Panc1 (cell line): ENCODE measurements around the gene PRPF19. TPM values are rescaled to one million over a fixed set of nuclear protein-coding genes. Genes with fewer than 3 reads are reported as not detected.

Experiments
- ATAC-seq: fragments of 200-7000 bp; cut with Tn5 transposase; 2 replicates; pipeline ENCODE4 v1.9.1; 2020; ENCODE audit warnings: mild to moderate bottlenecking, moderate library complexity
- BruUV-seq: library from RNA; stranded (reverse); fragments of 400-500 nt; replicated peaks from 2 replicates; lab custom pipeline; 2021; lab: Mats Ljungman, UMichigan
- CTCF ChIA-PET: fragments of 300-600 bp; sonication (Branson Sonifier 250); formaldehyde crosslinking; loops from one replicate; lab custom pipeline; 2022; ENCODE audit warnings: antibody characterized with exemption; lab: Charles Lee
- POLR2A ChIA-PET: fragments of 300-600 bp; sonication (Branson Sonifier 250); formaldehyde crosslinking; loops from one replicate; lab custom pipeline; 2022; ENCODE audit warnings: antibody characterized with exemption; lab: Charles Lee
- DNase-seq: peaks from one replicate; pipeline ENCODE4 v3.0.0-alpha.2; 2010; ENCODE audit warnings: low read depth, low spot score
- H3K27ac ChIP-seq: 2 replicates; pipeline ENCODE4 v1.5.1; 2011; ENCODE audit warnings: mild to moderate bottlenecking, low read length, inconsistent platforms
- H3K27me3 ChIP-seq: fragments of 200-500 bp; sonication (Bioruptor generic); 2 replicates; pipeline ENCODE4 v1.6.0; 2014; ENCODE audit warnings: low read length, inconsistent platforms; ENCODE audit not compliant: control insufficient read depth, insufficient read depth
- H3K36me3 ChIP-seq: fragments of 200-500 bp; sonication (Bioruptor generic); 2 replicates; pipeline ENCODE4 v1.5.1; 2014; ENCODE audit warnings: inconsistent platforms, mild to moderate bottlenecking, low read length, moderate library complexity; ENCODE audit not compliant: control insufficient read depth, insufficient read depth
- H3K4me1 ChIP-seq: 2 replicates; pipeline ENCODE4 v1.5.1; 2011; ENCODE audit warnings: inconsistent platforms, mild to moderate bottlenecking, low read length, moderate library complexity; ENCODE audit not compliant: control insufficient read depth, insufficient read depth
- H3K4me3 ChIP-seq, 2 experiments: 2 replicates each; pipeline ENCODE4 v1.5.1; 2011 to 2012; ENCODE audit warnings: low read depth in 2 of 2, low read length in 2 of 2, mild to moderate bottlenecking in 2 of 2, inconsistent platforms in 1 of 2, moderate library complexity in 1 of 2
- H3K9me3 ChIP-seq: fragments of 200-500 bp; sonication (Bioruptor generic); 2 replicates; pipeline ENCODE4 v1.5.1; 2014; ENCODE audit warnings: low read depth, mild to moderate bottlenecking, inconsistent platforms, low read length, moderate library complexity; ENCODE audit not compliant: control insufficient read depth, insufficient read depth
- CTCF ChIP-seq: fragments of 450-650 bp; IDR thresholded peaks from 2 replicates; pipeline ENCODE4 v1.5.1; 2017; ENCODE audit warnings: mild to moderate bottlenecking
- POLR2AphosphoS5 ChIP-seq: IDR thresholded peaks from 2 replicates; pipeline ENCODE4 v1.6.1; 2012; ENCODE audit warnings: mild to moderate bottlenecking, low read depth, low read length, moderate library complexity
- REST ChIP-seq, 2 experiments: IDR thresholded peaks; 2 replicates each; pipeline ENCODE4 v1.6.1; 2011 to 2012; ENCODE audit warnings: low read depth in 2 of 2, control low read depth in 1 of 2, low read length in 1 of 2, mild to moderate bottlenecking in 1 of 2, moderate library complexity in 1 of 2; ENCODE audit not compliant: insufficient read depth in 1 of 2
- SIN3A ChIP-seq: IDR thresholded peaks from 2 replicates; pipeline ENCODE4 v1.6.1; 2012; ENCODE audit warnings: low read depth, mild to moderate bottlenecking, low read length, moderate library complexity, borderline replicate concordance; ENCODE audit not compliant: insufficient read depth
- TCF7L2 ChIP-seq: IDR thresholded peaks from 2 replicates; pipeline ENCODE4 v1.6.1; 2011; ENCODE audit warnings: mild to moderate bottlenecking, low read depth, low read length, inconsistent platforms
- in situ Hi-C: cut with HindIII; loops from 2 replicates; pipeline ENCODE4 v1.10.0; 2016; ENCODE audit warnings: low sequenced_read_pairs, low pct_unique_long_range_greater_than_20kb
- intact Hi-C: fragments of 100-400 bp; cut with micrococcal nuclease; formaldehyde crosslinking; loops from one replicate; pipeline ENCODE4 v1.10.0; 2022; ENCODE audit not compliant: unreplicated experiment
- total RNA-seq: library from RNA; stranded (reverse); gene quantifications from one replicate; pipeline ENCODE4 v1.2.1, GENCODE V29; 2021; ENCODE audit not compliant: unreplicated experiment

The PRPF19 gene
- total RNA-seq, 1 experiment from 2014 or later, result 149 TPM

DNA sequence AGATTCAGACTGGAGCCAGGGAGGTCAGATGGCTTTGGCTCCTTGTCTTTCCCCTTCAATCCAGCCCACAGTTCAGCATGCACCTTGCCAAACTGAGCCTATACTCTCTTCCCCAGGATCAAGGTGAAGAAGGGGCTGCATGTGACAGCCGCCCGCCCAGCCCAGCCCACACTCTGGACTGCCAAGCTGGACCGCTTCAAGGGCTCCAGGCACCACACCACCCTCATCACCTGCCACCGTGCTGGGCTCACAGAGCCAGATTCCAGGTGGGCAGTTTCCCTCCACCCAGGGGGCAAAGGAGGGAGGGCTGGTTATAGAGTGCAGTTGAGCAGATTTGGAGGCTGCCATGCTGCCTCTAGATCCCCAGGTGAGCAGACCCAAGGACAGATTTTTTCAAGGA, 24.0 kb upstream of the PRPF19 start:
- H3K4me3 ChIP-seq, result no peak overlapping the region
- in situ Hi-C loops, result no loop called here
- ChIA-PET CTCF (no interaction called here), POLR2A (no interaction called here)
- intact Hi-C loops, result no loop called here
- DNase-seq, result no peak
- H3K27ac ChIP-seq, result no peak overlapping the region
- BruUV-seq, result no TSS peak
- peaks cover 6% of the 10 kb centered on the region for H3K4me1 ChIP-seq
- H3K36me3 ChIP-seq, result no peaks in the 10 kb centered on the region; the same call in 1 of the 2 replicates
- ATAC-seq, result no peak
- H3K9me3 ChIP-seq, result no peaks in the 10 kb centered on the region
- no peaks in the 10 kb centered on the region for H3K27me3 ChIP-seq
- TF ChIP-seq POLR2AphosphoS5 (no peak), CTCF (no peak), SIN3A (no peak)

DNA sequence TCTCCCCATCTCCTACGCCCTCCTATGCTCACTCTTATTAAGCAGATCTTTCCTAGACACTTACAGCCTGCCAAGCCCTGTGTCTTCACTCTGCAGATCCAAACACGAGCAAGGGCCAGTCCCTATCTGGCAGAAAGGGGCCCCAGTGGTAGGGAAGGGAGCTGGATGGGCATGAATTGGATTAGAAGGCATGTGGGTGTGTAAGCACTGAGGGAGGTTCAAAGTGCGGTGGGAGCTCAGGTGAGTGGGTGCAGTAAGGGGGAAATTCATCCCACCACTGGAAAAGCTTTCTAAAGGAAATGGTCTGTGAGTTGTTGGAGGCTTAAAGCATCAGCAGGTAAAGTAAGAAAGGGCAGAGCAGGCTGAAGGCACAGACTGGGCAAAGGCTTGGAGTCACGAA, 23.4 kb upstream of the PRPF19 start:
- Histone ChIP-seq H3K4me3 (no peak overlapping the region), H3K36me3 (no peaks in the 10 kb centered on the region; the same call in 1 of the 2 replicates), H3K27me3 (no peaks in the 10 kb centered on the region), H3K27ac (no peak overlapping the region), H3K4me1 (peaks cover 8% of the 10 kb centered on the region), H3K9me3 (no peaks in the 10 kb centered on the region)
- ATAC-seq (no peak), DNase-seq (no peak)
- in situ Hi-C loops, result no loop called here
- BruUV-seq, result no TSS peak
- intact Hi-C loops, result no loop called here
- CTCF ChIA-PET, result no interaction called here
- no peak for TF ChIP-seq SIN3A
- no peak for TF ChIP-seq CTCF
- no peak for TF ChIP-seq TCF7L2
- no peak for TF ChIP-seq REST (IDR thresholded peaks at IDR 0.05; ENCODE audit: insufficient read depth in 1 of 2, low read depth in 2 of 2, low read length in 1 of 2)
- no peak for TF ChIP-seq POLR2AphosphoS5
- POLR2A ChIA-PET, result no interaction called here
